Thyroid gland (tissue), 4 donors: ENCODE results near the gene COL4A1. TPM values are rescaled to one million over a fixed set of nuclear protein-coding genes. Genes with fewer than 3 reads are reported as not detected.

Experiments used
- DNase-seq, 2 donors: peaks; one replicate each; pipeline ENCODE4 v3.0.0-alpha.2; 2019
- H3K27ac ChIP-seq, 3 donors: fragments of 200-600 bp; sonication (generic); 1 replicate in 2 of 3; 2 replicates in 1 of 3; pipeline ENCODE4 v1.5.1; 2016 to 2019; ENCODE audit warnings: mild to moderate bottlenecking in 1 of 3, moderate library complexity in 1 of 3
- H3K27me3 ChIP-seq: fragments of 200-600 bp; sonication (generic); one replicate; pipeline ENCODE4 v1.5.1; 2019
- H3K36me3 ChIP-seq, 2 donors: fragments of 200-600 bp; sonication (generic); one replicate each; pipeline ENCODE4 v1.5.1; 2016 to 2019
- H3K4me1 ChIP-seq, 2 donors: fragments of 200-600 bp; sonication (generic); one replicate each; pipeline ENCODE4 v1.5.1; 2017 to 2019
- H3K4me3 ChIP-seq, 3 donors: fragments of 200-600 bp; sonication (generic); replicated peaks in 1 of 3; 1 replicate in 2 of 3; 2 replicates in 1 of 3; pipeline ENCODE4 v1.5.1; 2016; ENCODE audit warnings: mild to moderate bottlenecking in 1 of 3
- H3K9me3 ChIP-seq: fragments of 200-600 bp; sonication (generic); one replicate; pipeline ENCODE4 v1.5.1; 2017
- POLR2A ChIP-seq, 2 donors: fragments of 450-650 bp; IDR thresholded peaks; one replicate each; pipeline ENCODE4 v1.6.1; 2017; ENCODE audit warnings: antibody characterized with exemption in 2 of 2, mild to moderate bottlenecking in 2 of 2, moderate library complexity in 1 of 2
- WGBS, 2 donors: methylation state at CpG; one replicate each; pipeline ENCODE4 v1.1.5; 2017; 5-methylcytosine and 5-hydroxymethylcytosine counted together
- intact Hi-C: fragments of 100-400 bp; cut with DNase I; formaldehyde crosslinking; loops from one replicate; pipeline ENCODE4 v1.15.1; 2023
- total RNA-seq, 4 donors: library from RNA; depleted of rRNA; stranded (reverse); fragments of >200 nt; gene quantifications; one replicate each; pipeline ENCODE4 v1.2.3, GENCODE V29; 2016
- TF ChIP-seq, protein P1 (sequence below), 6 experiments: fragments of 200-600 bp in 3 of 6; fragments of 450-650 bp in 3 of 6; sonication (generic) in 3 of 6; IDR thresholded peaks; one replicate each; pipeline ENCODE4 v1.5.1; 2016 to 2019; ENCODE audit warnings: antibody characterized with exemption in 6 of 6, mild to moderate bottlenecking in 2 of 6, inconsistent platforms in 1 of 6, moderate library complexity in 1 of 6

The COL4A1 gene
- total RNA-seq, 4 donors from 2014 or later, result 71.3 to 161 (median 112) TPM

- no peak for DNase-seq
- H3K4me3 ChIP-seq, result no peak overlapping the region
- TF ChIP-seq POLR2A (IDR thresholded peaks at IDR 0.05), result no peak
- TF ChIP-seq, protein P1, sequence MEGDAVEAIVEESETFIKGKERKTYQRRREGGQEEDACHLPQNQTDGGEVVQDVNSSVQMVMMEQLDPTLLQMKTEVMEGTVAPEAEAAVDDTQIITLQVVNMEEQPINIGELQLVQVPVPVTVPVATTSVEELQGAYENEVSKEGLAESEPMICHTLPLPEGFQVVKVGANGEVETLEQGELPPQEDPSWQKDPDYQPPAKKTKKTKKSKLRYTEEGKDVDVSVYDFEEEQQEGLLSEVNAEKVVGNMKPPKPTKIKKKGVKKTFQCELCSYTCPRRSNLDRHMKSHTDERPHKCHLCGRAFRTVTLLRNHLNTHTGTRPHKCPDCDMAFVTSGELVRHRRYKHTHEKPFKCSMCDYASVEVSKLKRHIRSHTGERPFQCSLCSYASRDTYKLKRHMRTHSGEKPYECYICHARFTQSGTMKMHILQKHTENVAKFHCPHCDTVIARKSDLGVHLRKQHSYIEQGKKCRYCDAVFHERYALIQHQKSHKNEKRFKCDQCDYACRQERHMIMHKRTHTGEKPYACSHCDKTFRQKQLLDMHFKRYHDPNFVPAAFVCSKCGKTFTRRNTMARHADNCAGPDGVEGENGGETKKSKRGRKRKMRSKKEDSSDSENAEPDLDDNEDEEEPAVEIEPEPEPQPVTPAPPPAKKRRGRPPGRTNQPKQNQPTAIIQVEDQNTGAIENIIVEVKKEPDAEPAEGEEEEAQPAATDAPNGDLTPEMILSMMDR (IDR thresholded peaks at IDR 0.05), result no peak
- H3K4me1 ChIP-seq, result peaks cover 17 to 19% of the 10 kb centered on the region in 2 donors
- H3K27ac ChIP-seq, result no peak overlapping the region
- intact Hi-C loops, result loop anchor here (10.0 kb wide), 1 partner anchor 1158 kb away; no protein-coding TSS in a partner anchor
- WGBS, 2 donors, result 88% methylated on average over 19 of the region's 19 CpGs
- H3K27me3 ChIP-seq, result no peaks in the 10 kb centered on the region
- no peaks in the 10 kb centered on the region for H3K36me3 ChIP-seq
- no peaks in the 10 kb centered on the region for H3K9me3 ChIP-seq
Observed at GRCh38 chr13:110123041-110123809, 183.7 kb downstream of the COL4A1 start.

GRCh38 chr13:110121422-110122083 lies 185.4 kb downstream of the COL4A1 start:
- peaks cover 9 to 11% of the 10 kb centered on the region in 2 donors for H3K4me1 ChIP-seq
- no peaks in the 10 kb centered on the region for H3K27me3 ChIP-seq
- DNase-seq, result no peak
- H3K36me3 ChIP-seq, result no peaks in the 10 kb centered on the region
- H3K27ac ChIP-seq, result no peak overlapping the region
- H3K4me3 ChIP-seq, result no peak overlapping the region
- no peaks in the 10 kb centered on the region for H3K9me3 ChIP-seq
- TF ChIP-seq, protein P1 (IDR thresholded peaks at IDR 0.05), result no peak
- no peak for TF ChIP-seq POLR2A (IDR thresholded peaks at IDR 0.05)
- intact Hi-C loops, result loop anchor here (10.0 kb wide), 1 partner anchor 1157 kb away; no protein-coding TSS in a partner anchor
- WGBS, 2 donors, result 64 to 84% methylated on average over 6 of the region's 6 CpGs

DNA sequence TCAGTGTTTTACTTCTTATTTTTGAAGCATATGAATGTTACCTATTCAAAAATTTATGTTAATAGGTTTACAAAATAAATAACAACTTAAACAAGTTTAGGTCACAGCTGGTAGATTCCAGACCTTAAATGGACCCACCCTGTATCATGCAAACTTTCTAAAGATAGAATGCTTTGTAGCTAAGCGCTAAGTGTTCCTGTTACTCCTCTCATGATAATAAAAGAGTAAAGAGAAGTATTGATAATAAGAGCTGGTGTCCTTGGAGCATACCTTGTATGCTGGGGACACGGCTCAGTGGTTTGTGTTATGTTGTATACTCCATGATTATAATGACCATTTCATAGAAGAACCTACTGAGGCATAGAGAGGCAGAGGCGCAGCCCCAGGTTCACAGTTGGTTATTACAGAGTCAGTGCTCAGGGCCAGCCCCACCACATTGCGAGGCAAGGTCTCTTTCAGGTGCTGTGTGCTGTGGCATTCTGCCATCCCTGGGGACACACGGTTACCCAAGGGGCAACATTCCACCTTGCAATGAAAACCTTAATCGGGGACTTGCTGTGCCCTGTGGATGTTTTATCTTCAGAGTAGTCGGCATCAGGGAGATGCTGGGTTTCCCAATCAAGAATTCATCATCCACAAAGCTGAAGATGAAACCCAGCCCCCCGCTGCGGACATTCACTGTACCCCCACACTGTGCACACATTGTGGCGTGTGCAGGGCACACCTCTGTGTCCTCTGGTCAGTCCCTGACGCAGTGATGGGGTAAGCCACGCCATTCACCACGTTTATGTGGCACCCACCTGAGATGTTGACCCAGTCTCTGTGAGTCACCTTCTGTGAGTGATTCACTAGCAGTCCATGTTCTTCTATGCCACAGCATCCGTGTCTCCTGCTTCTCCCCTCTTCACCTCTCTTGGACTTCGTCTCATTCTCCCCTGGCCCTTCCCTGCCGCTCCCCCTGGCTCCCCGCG lies 186.7 kb downstream of the COL4A1 start:
- 83 to 85% methylated on average over 18 of the region's 18 CpGs for WGBS, 2 donors
- intact Hi-C loops, result loop anchor here (10.0 kb wide), 2 partner anchors 975 to 1155 kb away; no protein-coding TSS in a partner anchor
- no peak for DNase-seq

GRCh38 chr13:110118106-110118505 lies 188.9 kb downstream of the COL4A1 start:
- H3K9me3 ChIP-seq, result no peaks in the 10 kb centered on the region
- H3K27me3 ChIP-seq, result no peaks in the 10 kb centered on the region
- no peak for TF ChIP-seq POLR2A (IDR thresholded peaks at IDR 0.05)
- TF ChIP-seq, protein P1 (IDR thresholded peaks at IDR 0.05), result no peak
- no peak overlapping the region for H3K27ac ChIP-seq
- H3K4me1 ChIP-seq, result peaks cover 0 to 5% of the 10 kb centered on the region in 2 donors
- H3K4me3 ChIP-seq, result no peak overlapping the region
- DNase-seq, result no peak
- 66 to 86% methylated on average over 11 of the region's 11 CpGs for WGBS, 2 donors
- intact Hi-C loops, result loop anchor here (10.0 kb wide), 1 partner anchor 973 kb away; no protein-coding TSS in a partner anchor
- H3K36me3 ChIP-seq, result no peaks in the 10 kb centered on the region

More for the DNA sequence above, 186.7 kb downstream of the COL4A1 start:
- Histone ChIP-seq H3K9me3 (no peaks in the 10 kb centered on the region), H3K4me3 (no peak overlapping the region), H3K27ac (no peak overlapping the region), H3K27me3 (no peaks in the 10 kb centered on the region), H3K4me1 (no peaks in the 10 kb centered on the region), H3K36me3 (no peaks in the 10 kb centered on the region)
- TF ChIP-seq, protein P1 (IDR thresholded peaks at IDR 0.05), result no peak
- TF ChIP-seq POLR2A (IDR thresholded peaks at IDR 0.05), result no peak
